Endodermal cell (in vitro differentiated cells): ENCODE data around the gene GSG1L. TPM values are rescaled to one million over a fixed set of nuclear protein-coding genes. Genes with fewer than 3 reads are reported as not detected.

ENCODE experiments used
- DNase-seq: peaks from one replicate; pipeline ENCODE4 v3.0.0-alpha.2; 2017
- H3K27ac ChIP-seq: 2 replicates; pipeline ENCODE4 v1.5.1; 2013; ENCODE audit warnings: mild to moderate bottlenecking, low read depth, low read length, moderate library complexity
- H3K27me3 ChIP-seq: 2 replicates; pipeline ENCODE4 v1.6.1; 2013; ENCODE audit warnings: mild to moderate bottlenecking, low read length, moderate library complexity; ENCODE audit not compliant: insufficient read depth, control insufficient read depth, poor library complexity, severe bottlenecking
- H3K36me3 ChIP-seq: 2 replicates; pipeline ENCODE4 v1.7.0; 2013; ENCODE audit warnings: mild to moderate bottlenecking, low read length, moderate library complexity; ENCODE audit not compliant: control insufficient read depth, insufficient read depth
- H3K4me1 ChIP-seq: one replicate; pipeline ENCODE4 v1.7.0; 2013; ENCODE audit warnings: low read length; ENCODE audit not compliant: control insufficient read depth, insufficient read depth
- H3K4me3 ChIP-seq: 2 replicates; pipeline ENCODE4 v1.5.1; 2013; ENCODE audit warnings: mild to moderate bottlenecking, low read length, moderate library complexity
- H3K9ac ChIP-seq: 2 replicates; pipeline ENCODE4 v1.6.1; 2013; ENCODE audit warnings: mild to moderate bottlenecking, low read length, moderate library complexity; ENCODE audit not compliant: poor library complexity, severe bottlenecking; ENCODE audit errors: extremely low read depth
- H3K9me3 ChIP-seq: 2 replicates; pipeline ENCODE4 v1.6.1; 2013; ENCODE audit warnings: mild to moderate bottlenecking, low read length, moderate library complexity; ENCODE audit not compliant: control insufficient read depth
- H3K27ac Mint-ChIP-seq: 2 replicates; pipeline ENCODE4 v1.8.0; 2020; ENCODE audit warnings: mixed read lengths
- H3K27me3 Mint-ChIP-seq: 2 replicates; pipeline ENCODE4 v1.8.0; 2021; ENCODE audit warnings: mild to moderate bottlenecking, mixed read lengths; ENCODE audit not compliant: insufficient read depth
- H3K36me3 Mint-ChIP-seq: 2 replicates; pipeline ENCODE4 v1.8.0; 2020; ENCODE audit warnings: low read depth, mixed read lengths
- H3K4me1 Mint-ChIP-seq: 2 replicates; pipeline ENCODE4 v1.8.0; 2020; ENCODE audit warnings: mixed read lengths
- H3K4me3 Mint-ChIP-seq: 2 replicates; pipeline ENCODE4 v1.8.0; 2020; ENCODE audit warnings: mild to moderate bottlenecking, moderate library complexity, mixed read lengths
- H3K9me3 Mint-ChIP-seq: 2 replicates; pipeline ENCODE4 v1.8.0; 2020; ENCODE audit warnings: mild to moderate bottlenecking, mixed read lengths
- CTCF ChIP-seq: fragments of 200-600 bp; sonication (generic); conservative IDR thresholded peaks from 2 replicates; pipeline ENCODE4 v1.5.0; 2021; ENCODE audit warnings: antibody characterized with exemption, mild to moderate bottlenecking
- WGBS, 2 experiments: methylation state at CpG; one replicate each; pipeline versions ENCODE4 v1.1.5 to v1.1.7; 2013; ENCODE audit warnings: missing lambda C conversion rate in 2 of 2, mixed read lengths in 1 of 2; ENCODE audit not compliant: insufficient coverage in 1 of 2, insufficient read length in 1 of 2; 5-methylcytosine and 5-hydroxymethylcytosine counted together
- total RNA-seq, 2 donors: library from RNA; stranded (reverse); fragmentation: NEBNext Ultra II Directional in 1 of 2; extraction: Animal tissue kit (Norgen Biotek cat#: 25700) in 1 of 2; gene quantifications; 2 replicates in 1 of 2; 3 replicates in 1 of 2; pipeline ENCODE4 v1.2.1, GENCODE V29; 2021

The GSG1L gene
- total RNA-seq, 2 donors from 2014 or later: 0.24 TPM; not detected in 1

GRCh38 chr16:27838536-27839175 lies 224.9 kb downstream of the GSG1L start:
- no peak for TF ChIP-seq CTCF
- Histone ChIP-seq H3K4me1 (no peaks in the 10 kb centered on the region), H3K27me3 (peaks cover 12% of the 10 kb centered on the region), H3K9me3 (no peaks in the 10 kb centered on the region), H3K36me3 (no peaks in the 10 kb centered on the region), H3K9ac (no peak overlapping the region), H3K4me3 (no peak overlapping the region), H3K27ac (no peak overlapping the region)
- no peaks in the 10 kb centered on the region for H3K9me3 Mint-ChIP-seq
- peak; percentile 24 for DNase-seq
- H3K27ac Mint-ChIP-seq: no peak overlapping the region
- no peak overlapping the region for H3K4me3 Mint-ChIP-seq
- peaks cover 17% of the 10 kb centered on the region for H3K27me3 Mint-ChIP-seq
- H3K36me3 Mint-ChIP-seq: no peaks in the 10 kb centered on the region
- 77 to 87% methylated on average over 3 of the region's 3 CpGs for WGBS, 2 experiments
- peaks cover 3% of the 10 kb centered on the region for H3K4me1 Mint-ChIP-seq

GRCh38 chr16:27829975-27830374 lies 233.5 kb downstream of the GSG1L start:
- Histone ChIP-seq H3K9me3 (peaks cover 7% of the 10 kb centered on the region), H3K9ac (no peak overlapping the region), H3K4me3 (no peak overlapping the region), H3K4me1 (no peaks in the 10 kb centered on the region), H3K27me3 (no peaks in the 10 kb centered on the region), H3K27ac (no peak overlapping the region), H3K36me3 (no peaks in the 10 kb centered on the region)
- Mint-ChIP-seq H3K4me1 (no peaks in the 10 kb centered on the region), H3K9me3 (peaks cover 19% of the 10 kb centered on the region), H3K36me3 (peaks cover 4% of the 10 kb centered on the region), H3K4me3 (no peak overlapping the region), H3K27me3 (peaks cover 22% of the 10 kb centered on the region), H3K27ac (no peak overlapping the region)
- peak; percentile 1 for DNase-seq
- no peak for TF ChIP-seq CTCF
- 69 to 84% methylated on average over 2 of the region's 2 CpGs for WGBS, 2 experiments

GRCh38 chr16:27828671-27829070 lies 234.8 kb downstream of the GSG1L start:
- WGBS, 2 experiments: 84 to 86% methylated on average over 7 to 12 of the region's 12 CpGs

More at GRCh38 chr16:27828671-27829070, 234.8 kb downstream of the GSG1L start:
- DNase-seq: peak; percentile 10
- Mint-ChIP-seq H3K9me3 (peaks cover 19% of the 10 kb centered on the region), H3K4me3 (no peak overlapping the region), H3K27me3 (peaks cover 19% of the 10 kb centered on the region), H3K4me1 (no peaks in the 10 kb centered on the region), H3K36me3 (peaks cover 4% of the 10 kb centered on the region), H3K27ac (no peak overlapping the region)
- Histone ChIP-seq H3K4me1 (no peaks in the 10 kb centered on the region), H3K9ac (no peak overlapping the region), H3K9me3 (peaks cover 7% of the 10 kb centered on the region), H3K36me3 (no peaks in the 10 kb centered on the region), H3K4me3 (no peak overlapping the region), H3K27me3 (no peaks in the 10 kb centered on the region), H3K27ac (no peak overlapping the region)
- TF ChIP-seq CTCF: no peak
